NB4 (cell line): ENCODE data around the gene HES2.

Experiments used
- DNase-seq: peaks from one replicate; pipeline ENCODE4 v3.0.0; 2010; ENCODE audit warnings: low read depth
- H3K4me3 ChIP-seq: one replicate; pipeline ENCODE4 v1.5.1; 2011; ENCODE audit warnings: mild to moderate bottlenecking, low read depth, low read length, moderate library complexity
- MYC ChIP-seq: IDR thresholded peaks from 2 replicates; pipeline ENCODE4 v1.6.1; 2011; ENCODE audit warnings: low read depth, low read length
- POLR2A ChIP-seq: IDR thresholded peaks from 2 replicates; pipeline ENCODE4 v1.6.1; 2011; ENCODE audit warnings: mild to moderate bottlenecking; ENCODE audit not compliant: insufficient read length; ENCODE audit errors: extremely low read depth
- TF ChIP-seq, protein P1 (sequence below): IDR thresholded peaks from one replicate; pipeline ENCODE4 v1.5.1; 2012; ENCODE audit warnings: low read depth, low read length
- TF ChIP-seq, protein P2 (sequence below): IDR thresholded peaks from 2 replicates; pipeline ENCODE4 v1.6.1; 2011; ENCODE audit warnings: low read depth, low read length

The HES2 gene

DNA sequence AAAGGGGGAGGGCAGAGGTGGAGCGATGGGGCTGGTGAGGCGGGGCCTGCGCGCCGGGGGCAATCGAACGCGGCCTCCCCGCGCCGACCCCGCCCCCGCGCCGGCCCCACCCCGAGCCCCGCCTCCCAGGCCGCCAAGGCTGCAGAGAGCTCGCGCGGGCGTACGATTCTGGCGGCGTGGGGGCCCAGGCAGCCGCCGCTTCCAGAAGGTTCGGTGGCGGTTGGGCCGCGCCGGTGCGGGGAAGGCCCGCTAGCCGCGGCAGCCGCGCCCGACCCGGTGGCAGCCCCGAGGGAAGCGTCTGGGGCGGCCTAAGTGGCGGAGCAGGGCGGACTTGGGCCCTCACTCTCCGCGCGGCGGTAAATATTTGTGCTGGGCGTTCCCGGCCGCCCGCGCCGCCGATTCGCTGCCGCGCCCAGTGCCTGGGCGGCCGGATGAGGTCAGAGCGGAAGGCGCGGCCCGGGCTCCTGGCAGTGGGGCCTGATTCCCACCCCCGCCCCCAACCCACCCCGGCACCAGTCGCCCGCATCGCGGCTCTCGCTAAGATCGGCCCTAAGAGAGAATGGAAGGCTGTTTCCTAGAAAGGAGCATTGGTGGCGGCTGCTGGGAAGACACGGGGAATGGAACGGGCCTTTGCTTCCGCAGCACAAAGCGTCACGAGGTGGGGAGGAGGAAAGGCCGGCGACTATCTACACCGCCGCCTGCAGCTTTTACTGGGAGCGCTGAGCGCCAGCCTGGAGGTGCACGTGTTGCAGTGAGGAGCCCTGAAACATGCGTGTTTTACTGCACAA is 26.1 kb downstream of the HES2 start, which contains the start of gene ACOT7:
ACOT7 (minus strand) TSS at position 368 of the 788 bp plus-strand sequence. CDS start 368 bp downstream, outside the sequence.
- peak; percentile 93 for DNase-seq
- peak; percentile 96 for TF ChIP-seq MYC
- TF ChIP-seq POLR2A, result peak; percentile 16
- TF ChIP-seq, protein P1, sequence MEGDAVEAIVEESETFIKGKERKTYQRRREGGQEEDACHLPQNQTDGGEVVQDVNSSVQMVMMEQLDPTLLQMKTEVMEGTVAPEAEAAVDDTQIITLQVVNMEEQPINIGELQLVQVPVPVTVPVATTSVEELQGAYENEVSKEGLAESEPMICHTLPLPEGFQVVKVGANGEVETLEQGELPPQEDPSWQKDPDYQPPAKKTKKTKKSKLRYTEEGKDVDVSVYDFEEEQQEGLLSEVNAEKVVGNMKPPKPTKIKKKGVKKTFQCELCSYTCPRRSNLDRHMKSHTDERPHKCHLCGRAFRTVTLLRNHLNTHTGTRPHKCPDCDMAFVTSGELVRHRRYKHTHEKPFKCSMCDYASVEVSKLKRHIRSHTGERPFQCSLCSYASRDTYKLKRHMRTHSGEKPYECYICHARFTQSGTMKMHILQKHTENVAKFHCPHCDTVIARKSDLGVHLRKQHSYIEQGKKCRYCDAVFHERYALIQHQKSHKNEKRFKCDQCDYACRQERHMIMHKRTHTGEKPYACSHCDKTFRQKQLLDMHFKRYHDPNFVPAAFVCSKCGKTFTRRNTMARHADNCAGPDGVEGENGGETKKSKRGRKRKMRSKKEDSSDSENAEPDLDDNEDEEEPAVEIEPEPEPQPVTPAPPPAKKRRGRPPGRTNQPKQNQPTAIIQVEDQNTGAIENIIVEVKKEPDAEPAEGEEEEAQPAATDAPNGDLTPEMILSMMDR, result no peak
- TF ChIP-seq, protein P2, sequence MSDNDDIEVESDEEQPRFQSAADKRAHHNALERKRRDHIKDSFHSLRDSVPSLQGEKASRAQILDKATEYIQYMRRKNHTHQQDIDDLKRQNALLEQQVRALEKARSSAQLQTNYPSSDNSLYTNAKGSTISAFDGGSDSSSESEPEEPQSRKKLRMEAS, result peak; percentile 97
- peak within 1 kb of the TSS; percentile 66 for H3K4me3 ChIP-seq

DNA sequence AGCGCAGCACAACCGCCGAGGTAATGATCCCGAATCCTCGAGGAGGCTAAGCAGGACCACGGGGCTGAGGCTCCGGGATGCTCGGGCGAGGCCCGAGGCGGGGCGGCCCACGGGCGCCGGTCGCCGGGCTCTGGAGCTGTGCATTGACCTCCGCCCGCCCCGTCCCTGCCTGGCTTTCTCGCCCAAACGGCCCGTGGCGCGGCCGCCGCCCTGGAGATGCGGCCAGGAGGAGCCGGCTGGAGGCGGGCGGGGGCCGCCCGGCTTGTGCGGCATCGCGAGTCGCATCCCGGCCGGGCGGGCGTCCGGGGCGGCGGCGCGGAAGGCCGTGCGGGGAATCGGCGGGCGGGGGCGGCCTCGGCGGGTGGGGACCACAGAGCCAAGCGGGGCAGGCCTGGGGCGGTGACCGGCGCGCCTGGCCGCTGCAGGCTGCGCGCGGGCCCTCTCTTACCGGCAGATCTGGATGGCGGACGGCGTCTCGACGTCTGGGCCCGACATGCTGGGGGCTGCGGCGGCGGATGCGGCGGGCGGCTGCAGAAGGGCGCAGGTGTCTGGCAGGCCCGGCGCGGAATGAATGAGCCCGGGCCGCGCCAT is 26.8 kb downstream of the HES2 start:
- DNase-seq, result no peak

DNA sequence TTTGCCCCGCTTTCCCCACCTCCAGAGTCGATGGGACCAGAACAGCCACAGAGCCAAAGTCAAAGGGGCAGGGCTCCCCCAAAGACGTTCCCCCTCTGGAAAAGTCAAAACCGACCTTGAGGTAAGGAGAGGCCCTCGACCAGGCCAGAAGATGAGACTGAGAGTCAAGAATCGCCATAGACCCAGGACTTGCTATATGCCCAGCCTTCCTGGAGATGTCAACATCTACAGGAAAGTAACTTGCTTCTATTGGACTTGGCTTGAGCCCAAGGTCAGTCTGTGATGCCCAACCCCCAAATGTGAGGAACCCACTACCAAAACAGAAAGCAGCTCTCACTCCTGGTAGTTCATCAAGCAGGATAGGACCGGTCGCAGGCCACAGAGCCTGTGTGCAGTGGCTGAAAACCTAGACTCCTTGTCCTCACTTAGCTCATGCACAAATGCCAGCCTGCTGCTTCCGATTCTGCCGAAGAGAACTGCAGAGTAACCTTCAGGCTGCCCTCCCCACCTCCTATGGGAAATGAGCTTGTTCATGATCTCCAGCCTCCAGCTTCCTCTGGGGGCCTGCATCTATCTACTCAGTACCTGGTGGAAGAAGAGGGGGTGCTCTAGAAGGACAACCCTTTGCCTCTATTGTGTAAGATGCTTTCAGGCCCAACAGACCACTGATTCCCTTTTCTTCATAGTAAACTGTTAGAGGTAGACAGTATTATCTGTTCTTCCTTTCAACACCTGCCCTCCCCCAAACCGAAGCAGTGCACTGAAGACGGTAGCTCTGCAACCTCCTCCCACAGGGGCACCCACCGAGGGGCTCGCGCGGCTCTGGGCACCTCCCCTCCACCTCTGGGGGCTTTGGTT is 27.5 kb downstream of the HES2 start:
- peak; percentile 38 for DNase-seq
- TF ChIP-seq MYC (no peak), POLR2A (no peak)
- TF ChIP-seq, protein P2, result no peak
- TF ChIP-seq, protein P1, result no peak
- peak overlapping the region; percentile 63 for H3K4me3 ChIP-seq

More for the DNA sequence above, 26.8 kb downstream of the HES2 start:
- H3K4me3 ChIP-seq, result peak overlapping the region; percentile 63
- TF ChIP-seq, protein P2, result no peak
- TF ChIP-seq MYC, result no peak
- TF ChIP-seq, protein P1, result no peak
- TF ChIP-seq POLR2A, result no peak

DNA sequence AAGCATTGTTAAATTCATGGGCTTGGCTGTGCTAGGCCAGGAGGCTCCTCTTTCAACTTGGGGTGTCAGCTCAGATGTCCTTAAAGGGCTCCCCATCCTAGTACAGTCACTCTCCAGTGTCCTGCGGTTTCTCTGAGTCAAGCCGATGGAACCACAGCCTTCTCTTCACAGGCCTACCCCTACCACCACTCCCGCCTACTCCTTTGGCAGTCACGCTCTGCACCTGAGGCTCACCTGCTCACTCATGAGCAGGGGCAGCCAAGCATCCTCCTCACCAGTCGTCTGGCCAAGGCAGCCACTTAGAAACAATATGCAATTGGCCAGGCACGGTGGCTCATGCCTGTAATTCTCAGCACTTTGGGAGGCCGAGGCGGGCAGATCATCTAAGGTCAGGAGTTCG is 29.7 kb downstream of the HES2 start:
- no peak for DNase-seq
- no peak for TF ChIP-seq MYC
- TF ChIP-seq, protein P1, result no peak
- no peak for TF ChIP-seq POLR2A
- TF ChIP-seq, protein P2, result no peak
- H3K4me3 ChIP-seq, result no peak overlapping the region

DNA sequence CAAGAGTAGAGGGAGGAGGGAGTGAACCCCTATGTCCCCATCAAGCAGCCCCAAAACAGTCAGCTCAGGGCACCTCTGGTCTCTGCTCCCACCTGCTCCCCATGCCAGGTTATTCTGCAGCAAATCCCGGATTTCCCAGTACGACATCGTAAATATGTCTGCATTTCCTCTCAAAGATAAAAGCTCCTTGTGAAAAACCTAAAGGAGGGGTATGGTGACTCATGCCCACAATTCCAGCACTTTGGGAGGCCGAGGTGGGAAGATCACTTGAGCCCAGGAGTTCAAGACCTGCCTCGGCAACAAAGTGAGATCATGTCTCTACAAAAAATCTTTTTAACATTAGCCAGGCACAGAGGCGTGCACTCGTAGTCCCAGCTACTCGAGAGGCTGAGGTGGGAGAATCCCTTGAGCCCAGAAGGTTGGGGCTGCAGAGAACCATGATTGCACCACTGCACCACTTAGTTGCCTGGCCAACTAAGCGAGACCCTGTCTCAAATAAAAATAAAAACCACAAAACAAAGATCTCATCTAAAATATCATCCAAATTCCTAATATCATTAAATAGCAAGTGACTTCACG is 33.3 kb downstream of the HES2 start:
- no peak overlapping the region for H3K4me3 ChIP-seq
- no peak for TF ChIP-seq POLR2A
- DNase-seq, result no peak
